ENCODE measurements around the gene NXN.
"Not testable (repeated sequence)": the region's sequence is repeated elsewhere in the genome, so short reads cannot be mapped to it uniquely, and the experiment has no call there.

Gene NXN

GRCh38 chr17:962670-963069 lies 16.9 kb downstream of the NXN start:
- H3K4me1 ChIP-seq (ENCODE audit: control insufficient read depth, insufficient read depth, low read length) = no peaks in the 10 kb centered on the region
- H3K9me3 ChIP-seq (ENCODE audit: control insufficient read depth, low read length) = no peaks in the 10 kb centered on the region
- DNase-seq (ENCODE audit: low read depth) = no peak
- no peak overlapping the region for H3K4me3 ChIP-seq (ENCODE audit: low read length)
- H3K27me3 ChIP-seq (replicated peaks; ENCODE audit: control insufficient read depth, insufficient read depth, low read length) = no peaks in the 10 kb centered on the region
- H3K36me3 ChIP-seq (ENCODE audit: control insufficient read depth, insufficient read depth, low read length, severe bottlenecking) = no peaks in the 10 kb centered on the region
- H3K9ac ChIP-seq (ENCODE audit: low read length) = no peak overlapping the region

GRCh38 chr17:962166-962565 lies 17.4 kb downstream of the NXN start:
- no peak overlapping the region for H3K9ac ChIP-seq (ENCODE audit: low read length)
- no peaks in the 10 kb centered on the region for H3K27me3 ChIP-seq (replicated peaks; ENCODE audit: control insufficient read depth, insufficient read depth, low read length)
- H3K36me3 ChIP-seq (ENCODE audit: control insufficient read depth, insufficient read depth, low read length, severe bottlenecking) = no peaks in the 10 kb centered on the region
- H3K4me1 ChIP-seq (ENCODE audit: control insufficient read depth, insufficient read depth, low read length) = no peaks in the 10 kb centered on the region
- DNase-seq (ENCODE audit: low read depth) = no peak
- H3K9me3 ChIP-seq (ENCODE audit: control insufficient read depth, low read length) = no peaks in the 10 kb centered on the region
- H3K4me3 ChIP-seq (ENCODE audit: low read length) = no peak overlapping the region

- DNase-seq (ENCODE audit: low read depth) = no peak
- no peaks in the 10 kb centered on the region for H3K27me3 ChIP-seq (replicated peaks; ENCODE audit: control insufficient read depth, insufficient read depth, low read length)
- H3K4me1 ChIP-seq (ENCODE audit: control insufficient read depth, insufficient read depth, low read length) = no peaks in the 10 kb centered on the region
- no peaks in the 10 kb centered on the region for H3K36me3 ChIP-seq (ENCODE audit: control insufficient read depth, insufficient read depth, low read length, severe bottlenecking)
- no peak overlapping the region for H3K9ac ChIP-seq (ENCODE audit: low read length)
- no peak overlapping the region for H3K4me3 ChIP-seq (ENCODE audit: low read length)
- no peaks in the 10 kb centered on the region for H3K9me3 ChIP-seq (ENCODE audit: control insufficient read depth, low read length)
These were observed 20.7 kb downstream of the NXN start for GRCh38 chr17:958712-959451.

GRCh38 chr17:957856-958421 lies 21.6 kb downstream of the NXN start:
- DNase-seq (ENCODE audit: low read depth) = peak; percentile 11
- Histone ChIP-seq H3K27me3 (replicated peaks; ENCODE audit: control insufficient read depth, insufficient read depth, low read length) (no peaks in the 10 kb centered on the region), H3K36me3 (ENCODE audit: control insufficient read depth, insufficient read depth, low read length, severe bottlenecking) (no peaks in the 10 kb centered on the region), H3K9me3 (ENCODE audit: control insufficient read depth, low read length) (no peaks in the 10 kb centered on the region), H3K4me1 (ENCODE audit: control insufficient read depth, insufficient read depth, low read length) (no peaks in the 10 kb centered on the region), H3K9ac (ENCODE audit: low read length) (no peak overlapping the region), H3K4me3 (ENCODE audit: low read length) (no peak overlapping the region)

GRCh38 chr17:956905-957304 lies 22.7 kb downstream of the NXN start:
- Histone ChIP-seq H3K9me3 (ENCODE audit: control insufficient read depth, low read length) (no peaks in the 10 kb centered on the region), H3K4me3 (ENCODE audit: low read length) (no peak overlapping the region), H3K27me3 (replicated peaks; ENCODE audit: control insufficient read depth, insufficient read depth, low read length) (no peaks in the 10 kb centered on the region), H3K36me3 (ENCODE audit: control insufficient read depth, insufficient read depth, low read length, severe bottlenecking) (no peaks in the 10 kb centered on the region), H3K9ac (ENCODE audit: low read length) (no peak overlapping the region), H3K4me1 (ENCODE audit: control insufficient read depth, insufficient read depth, low read length) (peaks cover under 1% of the 10 kb centered on the region)
- no peak for DNase-seq (ENCODE audit: low read depth)

- DNase-seq (ENCODE audit: low read depth) = peak; percentile 60
- H3K36me3 ChIP-seq (ENCODE audit: control insufficient read depth, insufficient read depth, low read length, severe bottlenecking) = no peaks in the 10 kb centered on the region
- peaks cover 7% of the 10 kb centered on the region for H3K4me1 ChIP-seq (ENCODE audit: control insufficient read depth, insufficient read depth, low read length)
- peaks cover 6% of the 10 kb centered on the region for H3K27me3 ChIP-seq (replicated peaks; ENCODE audit: control insufficient read depth, insufficient read depth, low read length)
- H3K9me3 ChIP-seq (ENCODE audit: control insufficient read depth, low read length) = no peaks in the 10 kb centered on the region
- H3K9ac ChIP-seq (ENCODE audit: low read length) = no peak overlapping the region
- H3K4me3 ChIP-seq (ENCODE audit: low read length) = no peak overlapping the region
These were observed 25.0 kb downstream of the NXN start for GRCh38 chr17:954431-955164.

- H3K36me3 ChIP-seq (ENCODE audit: control insufficient read depth, insufficient read depth, low read length, severe bottlenecking) = no peaks in the 10 kb centered on the region
- peaks cover 6% of the 10 kb centered on the region for H3K27me3 ChIP-seq (replicated peaks; ENCODE audit: control insufficient read depth, insufficient read depth, low read length)
- no peak overlapping the region for H3K9ac ChIP-seq (ENCODE audit: low read length)
- H3K9me3 ChIP-seq (ENCODE audit: control insufficient read depth, low read length) = no peaks in the 10 kb centered on the region
- H3K4me1 ChIP-seq (ENCODE audit: control insufficient read depth, insufficient read depth, low read length) = peaks cover 7% of the 10 kb centered on the region
- DNase-seq (ENCODE audit: low read depth) = no peak
- H3K4me3 ChIP-seq (ENCODE audit: low read length) = no peak overlapping the region
These were observed 25.8 kb downstream of the NXN start for GRCh38 chr17:953767-954166.

- not testable (repeated sequence) for H3K4me1 ChIP-seq (ENCODE audit: control insufficient read depth, insufficient read depth, low read length); H3K9ac ChIP-seq (ENCODE audit: low read length); DNase-seq (ENCODE audit: low read depth); H3K36me3 ChIP-seq (ENCODE audit: control insufficient read depth, insufficient read depth, low read length, severe bottlenecking); H3K27me3 ChIP-seq (replicated peaks; ENCODE audit: control insufficient read depth, insufficient read depth, low read length); H3K9me3 ChIP-seq (ENCODE audit: control insufficient read depth, low read length); H3K4me3 ChIP-seq (ENCODE audit: low read length)
These were observed 27.0 kb downstream of the NXN start for GRCh38 chr17:952592-952991.

GRCh38 chr17:951325-952132 lies 28.0 kb downstream of the NXN start:
- Histone ChIP-seq H3K9ac (ENCODE audit: low read length) (peak overlapping the region; percentile 25), H3K36me3 (ENCODE audit: control insufficient read depth, insufficient read depth, low read length, severe bottlenecking) (no peaks in the 10 kb centered on the region), H3K4me3 (ENCODE audit: low read length) (no peak overlapping the region), H3K27me3 (replicated peaks; ENCODE audit: control insufficient read depth, insufficient read depth, low read length) (peaks cover 6% of the 10 kb centered on the region), H3K9me3 (ENCODE audit: control insufficient read depth, low read length) (no peaks in the 10 kb centered on the region), H3K4me1 (ENCODE audit: control insufficient read depth, insufficient read depth, low read length) (peaks cover 7% of the 10 kb centered on the region)
- peak; percentile 86 for DNase-seq (ENCODE audit: low read depth)

- no peak for DNase-seq (ENCODE audit: low read depth)
- peaks cover 6% of the 10 kb centered on the region for H3K27me3 ChIP-seq (replicated peaks; ENCODE audit: control insufficient read depth, insufficient read depth, low read length)
- H3K9ac ChIP-seq (ENCODE audit: low read length) = peak overlapping the region; percentile 32
- no peaks in the 10 kb centered on the region for H3K9me3 ChIP-seq (ENCODE audit: control insufficient read depth, low read length)
- H3K4me3 ChIP-seq (ENCODE audit: low read length) = no peak overlapping the region
- H3K36me3 ChIP-seq (ENCODE audit: control insufficient read depth, insufficient read depth, low read length, severe bottlenecking) = no peaks in the 10 kb centered on the region
- peaks cover 7% of the 10 kb centered on the region for H3K4me1 ChIP-seq (ENCODE audit: control insufficient read depth, insufficient read depth, low read length)
These were observed 29.8 kb downstream of the NXN start for GRCh38 chr17:949623-950303.
